RWPE1 (cell line): Measurements from ENCODE around the gene TRAPPC3.

Experiments used
- CTCF ChIA-PET: fragments of 350-600 bp; sonication (Branson Sonifier 250); formaldehyde crosslinking; extraction: SDS; loops from one replicate; lab custom pipeline; 2021; lab: Yijun Ruan, JAX
- POLR2A ChIA-PET: fragments of 400-600 bp; formaldehyde crosslinking; extraction: SDS; loops from one replicate; lab custom pipeline; 2020; ENCODE audit warnings: antibody characterized with exemption; ENCODE audit not compliant: low non-redundant PET; lab: Yijun Ruan, JAX
- DNase-seq: peaks from one replicate; pipeline ENCODE4 v3.0.0; 2012; ENCODE audit warnings: low spot score
- H3K27ac ChIP-seq: fragments of 450-650 bp; 2 replicates; pipeline ENCODE4 v1.5.1; 2017
- TF ChIP-seq, protein P1 (sequence below): fragments of 450-650 bp; conservative IDR thresholded peaks from 2 replicates; pipeline ENCODE4 v1.5.1; 2017; ENCODE audit warnings: low read depth, mild to moderate bottlenecking

Gene TRAPPC3

DNA sequence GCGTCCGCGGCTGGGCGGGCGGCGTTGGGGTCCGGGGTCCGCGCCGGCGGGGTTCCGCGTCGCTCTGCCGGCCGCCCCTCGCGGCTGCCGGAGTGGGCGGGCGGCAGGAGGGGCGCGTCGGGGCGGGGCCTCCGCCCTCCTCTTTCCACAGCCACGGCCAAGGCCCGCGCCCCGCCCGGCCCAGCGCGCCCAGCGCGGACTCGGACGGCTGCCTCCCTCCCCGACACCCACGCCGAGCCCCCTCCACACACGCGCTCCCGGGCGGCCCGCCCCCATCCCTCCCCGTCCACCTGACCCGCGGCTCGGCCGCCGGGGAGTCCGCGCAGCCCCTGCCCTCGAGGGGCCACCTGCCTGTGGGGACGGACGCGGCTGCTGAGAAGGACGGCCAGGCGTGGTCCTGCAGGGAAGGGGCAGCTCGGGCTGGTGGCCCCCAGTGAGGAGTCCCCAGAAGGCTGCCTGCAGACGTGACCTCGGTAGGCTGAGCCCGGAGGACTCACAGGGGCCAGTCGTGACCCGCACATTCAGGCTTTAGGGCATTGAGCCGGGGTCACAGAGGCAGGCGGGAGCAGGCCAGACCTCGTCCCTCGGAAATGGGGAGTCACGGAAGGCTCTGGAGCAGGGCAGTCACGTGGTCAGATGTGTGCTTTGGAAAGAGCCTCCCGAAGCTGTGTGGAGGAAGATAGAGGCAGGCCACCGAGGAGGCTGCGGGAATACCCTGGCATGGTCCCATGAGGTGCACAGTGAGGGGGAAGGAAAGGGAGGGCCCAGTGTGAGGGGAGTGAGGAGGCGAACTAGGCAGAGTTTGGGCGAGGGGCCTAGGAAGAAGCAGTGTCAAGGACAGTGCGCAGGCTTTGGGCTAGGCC lies 23.9 kb downstream of the TRAPPC3 start, which contains the start of gene COL8A2:
Gene COL8A2 (minus strand): TSS at position 94 of the 863 bp plus-strand sequence. CDS start 24,980 bp downstream, outside the sequence.
- no peak within 1 kb of the TSS for H3K27ac ChIP-seq
- ChIA-PET POLR2A (no interaction called here), CTCF (no interaction called here)
- DNase-seq: no peak
- TF ChIP-seq, protein P1, sequence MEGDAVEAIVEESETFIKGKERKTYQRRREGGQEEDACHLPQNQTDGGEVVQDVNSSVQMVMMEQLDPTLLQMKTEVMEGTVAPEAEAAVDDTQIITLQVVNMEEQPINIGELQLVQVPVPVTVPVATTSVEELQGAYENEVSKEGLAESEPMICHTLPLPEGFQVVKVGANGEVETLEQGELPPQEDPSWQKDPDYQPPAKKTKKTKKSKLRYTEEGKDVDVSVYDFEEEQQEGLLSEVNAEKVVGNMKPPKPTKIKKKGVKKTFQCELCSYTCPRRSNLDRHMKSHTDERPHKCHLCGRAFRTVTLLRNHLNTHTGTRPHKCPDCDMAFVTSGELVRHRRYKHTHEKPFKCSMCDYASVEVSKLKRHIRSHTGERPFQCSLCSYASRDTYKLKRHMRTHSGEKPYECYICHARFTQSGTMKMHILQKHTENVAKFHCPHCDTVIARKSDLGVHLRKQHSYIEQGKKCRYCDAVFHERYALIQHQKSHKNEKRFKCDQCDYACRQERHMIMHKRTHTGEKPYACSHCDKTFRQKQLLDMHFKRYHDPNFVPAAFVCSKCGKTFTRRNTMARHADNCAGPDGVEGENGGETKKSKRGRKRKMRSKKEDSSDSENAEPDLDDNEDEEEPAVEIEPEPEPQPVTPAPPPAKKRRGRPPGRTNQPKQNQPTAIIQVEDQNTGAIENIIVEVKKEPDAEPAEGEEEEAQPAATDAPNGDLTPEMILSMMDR: no peak

GRCh38 chr1:36124404-36125128 lies 24.7 kb downstream of the TRAPPC3 start:
- ChIA-PET POLR2A (no interaction called here), CTCF (no interaction called here)
- no peak overlapping the region for H3K27ac ChIP-seq
- DNase-seq: no peak
- TF ChIP-seq, protein P1: no peak

- ChIA-PET CTCF (no interaction called here), POLR2A (no interaction called here)
- no peak for DNase-seq
- TF ChIP-seq, protein P1: no peak
- no peak overlapping the region for H3K27ac ChIP-seq
Measured at GRCh38 chr1:36123356-36123755, 25.9 kb downstream of the TRAPPC3 start.

DNA sequence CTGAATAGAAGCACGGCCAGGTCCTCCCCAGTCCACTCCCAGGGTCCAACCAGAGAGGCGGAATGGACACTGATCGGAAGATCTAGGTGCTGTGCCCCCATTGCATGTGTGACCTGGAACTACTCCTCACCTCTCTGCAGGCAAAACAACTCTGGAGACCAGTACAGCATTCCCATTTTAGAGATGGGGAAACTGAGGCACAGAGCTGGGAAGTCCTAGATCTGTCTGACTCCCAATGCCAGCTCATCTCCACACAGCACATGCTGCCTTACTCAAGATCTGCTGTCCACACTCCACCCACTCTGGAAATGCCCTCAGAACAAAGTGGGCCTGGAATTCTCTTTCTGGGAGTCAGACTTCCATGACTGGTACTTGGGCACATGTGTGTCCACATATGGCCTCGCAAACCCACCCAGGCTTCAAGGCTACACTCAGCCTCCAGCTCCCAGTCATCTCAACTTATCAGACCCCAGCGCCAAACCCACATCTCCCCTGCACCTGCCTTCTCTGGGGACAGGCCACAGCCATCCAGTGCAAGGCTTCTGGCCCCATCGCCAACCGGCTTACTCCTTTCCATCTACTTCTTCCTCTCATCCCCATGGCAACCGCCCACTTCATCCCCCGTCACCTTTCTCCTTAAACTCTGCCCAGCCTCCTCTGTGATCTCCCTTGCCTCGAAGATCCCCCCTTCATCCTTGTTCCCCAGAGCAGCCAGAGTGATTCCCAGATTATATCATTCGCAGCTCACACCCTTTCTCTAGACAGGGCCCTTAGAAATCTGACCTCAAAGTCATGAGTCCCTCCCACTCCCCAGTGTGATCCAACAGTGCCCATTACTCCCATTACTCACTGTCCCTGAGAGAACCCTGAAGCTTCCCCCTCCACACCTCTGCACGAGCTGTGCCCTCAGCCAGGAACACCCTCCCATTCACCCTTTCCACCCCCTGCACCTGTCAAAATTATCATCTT lies 26.9 kb downstream of the TRAPPC3 start:
- no peak for DNase-seq
- TF ChIP-seq, protein P1: no peak
- no peak overlapping the region for H3K27ac ChIP-seq
- ChIA-PET POLR2A (no interaction called here), CTCF (no interaction called here)

- ChIA-PET CTCF (interaction anchor here (0.6 to 1.0 kb wide), 2 partner anchors 15 to 81 kb away, joined by 3 read pairs; no protein-coding TSS in a partner anchor), POLR2A (no interaction called here)
- TF ChIP-seq, protein P1: no peak
Measured at GRCh38 chr1:36119456-36119855, 29.8 kb downstream of the TRAPPC3 start.

More at GRCh38 chr1:36119456-36119855, 29.8 kb downstream of the TRAPPC3 start:
- H3K27ac ChIP-seq: no peak overlapping the region
- no peak for DNase-seq
